NCI-H345 (cell line): ENCODE data around the gene CLEC20A.

Experiments
- DNase-seq: peaks from one replicate; lab custom pipeline; 2025; lab: John Stamatoyannopoulos, UW

The CLEC20A gene

GRCh38 chr1:178467837-178468236 lies 28.9 kb downstream of the CLEC20A start:
- DNase-seq, result no peak

GRCh38 chr1:178465011-178465410 lies 31.8 kb downstream of the CLEC20A start:
- no peak for DNase-seq

- no peak for DNase-seq
Measured at GRCh38 chr1:178464566-178464965, 32.2 kb downstream of the CLEC20A start.

GRCh38 chr1:178464141-178464540 lies 32.6 kb downstream of the CLEC20A start:
- DNase-seq, result no peak

- DNase-seq, result no peak
Measured at GRCh38 chr1:178461701-178462100, 35.1 kb downstream of the CLEC20A start.

- no peak for DNase-seq
Measured at GRCh38 chr1:178461104-178461503, 35.7 kb downstream of the CLEC20A start.

- no peak for DNase-seq
Measured at GRCh38 chr1:178458203-178458602, 38.6 kb downstream of the CLEC20A start.

GRCh38 chr1:178457651-178458050 lies 39.1 kb downstream of the CLEC20A start:
- DNase-seq, result no peak

GRCh38 chr1:178456472-178456871 lies 40.3 kb downstream of the CLEC20A start:
- DNase-seq, result no peak

- no peak for DNase-seq
Measured at GRCh38 chr1:178452013-178452412, 44.8 kb downstream of the CLEC20A start.

- no peak for DNase-seq
Measured at GRCh38 chr1:178451529-178451928, 45.2 kb downstream of the CLEC20A start.

- no peak for DNase-seq
Measured at GRCh38 chr1:178450871-178451270, 45.9 kb downstream of the CLEC20A start.

- no peak for DNase-seq
Measured at GRCh38 chr1:178442925-178443324, 53.8 kb downstream of the CLEC20A start.

- DNase-seq, result no peak
Measured at GRCh38 chr1:178438432-178438831, 58.3 kb downstream of the CLEC20A start.

- no peak for DNase-seq
Measured at GRCh38 chr1:178436899-178437298, 59.9 kb downstream of the CLEC20A start.

GRCh38 chr1:178434899-178435435 lies 61.8 kb downstream of the CLEC20A start:
- DNase-seq, result no peak

GRCh38 chr1:178434360-178434759 lies 62.4 kb downstream of the CLEC20A start:
- no peak for DNase-seq
